Stimulated activated CD4-positive, alpha-beta T cell treated with anti-CD3 and anti-CD28 coated beads, Interleukin-15, amount 100 ng/mL, for 24 hours (primary cell): ENCODE results near the gene CES3.
"Not testable (repeated sequence)": the region's sequence is repeated elsewhere in the genome, so short reads cannot be mapped to it uniquely, and the experiment has no call there.

Experiments used
- DNase-seq: peaks from one replicate; pipeline ENCODE4 v3.0.0-alpha.2; 2020

Gene CES3

DNA sequence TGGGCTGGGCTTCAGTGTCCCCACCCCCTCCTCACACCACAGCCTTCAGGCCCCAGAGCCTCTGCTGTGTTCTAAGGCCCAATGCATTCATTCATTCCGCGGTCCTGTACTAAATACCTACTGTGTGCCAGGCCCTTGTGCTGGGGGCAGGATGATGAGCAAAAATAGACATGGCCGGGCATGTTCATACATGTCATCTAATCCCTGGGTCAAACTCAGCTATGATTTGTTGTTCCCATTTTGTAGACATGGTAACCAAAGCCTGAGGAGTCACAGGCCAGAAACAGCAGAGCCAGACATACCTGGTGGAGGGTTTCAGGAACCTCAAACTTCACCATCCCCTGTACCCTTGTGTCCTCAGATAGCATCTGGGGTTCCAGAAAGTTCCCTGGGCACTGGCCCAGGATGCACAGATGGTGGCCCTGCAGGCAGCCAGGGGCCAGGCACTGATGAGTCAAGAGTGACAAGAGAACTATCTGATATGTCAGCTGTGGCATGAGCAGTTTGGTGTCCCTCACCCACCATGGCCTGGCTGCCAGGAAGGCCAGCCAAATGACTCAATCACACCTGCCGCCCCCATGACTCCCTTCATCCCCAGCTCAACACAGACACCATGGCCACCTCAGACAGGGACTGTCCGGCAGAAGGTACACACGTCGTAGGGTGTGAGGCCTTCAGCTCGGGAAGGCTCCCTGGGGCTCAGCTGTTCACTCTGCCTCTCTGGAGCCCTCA is 33.0 kb upstream of the CES3 start:
- no peak for DNase-seq

DNA sequence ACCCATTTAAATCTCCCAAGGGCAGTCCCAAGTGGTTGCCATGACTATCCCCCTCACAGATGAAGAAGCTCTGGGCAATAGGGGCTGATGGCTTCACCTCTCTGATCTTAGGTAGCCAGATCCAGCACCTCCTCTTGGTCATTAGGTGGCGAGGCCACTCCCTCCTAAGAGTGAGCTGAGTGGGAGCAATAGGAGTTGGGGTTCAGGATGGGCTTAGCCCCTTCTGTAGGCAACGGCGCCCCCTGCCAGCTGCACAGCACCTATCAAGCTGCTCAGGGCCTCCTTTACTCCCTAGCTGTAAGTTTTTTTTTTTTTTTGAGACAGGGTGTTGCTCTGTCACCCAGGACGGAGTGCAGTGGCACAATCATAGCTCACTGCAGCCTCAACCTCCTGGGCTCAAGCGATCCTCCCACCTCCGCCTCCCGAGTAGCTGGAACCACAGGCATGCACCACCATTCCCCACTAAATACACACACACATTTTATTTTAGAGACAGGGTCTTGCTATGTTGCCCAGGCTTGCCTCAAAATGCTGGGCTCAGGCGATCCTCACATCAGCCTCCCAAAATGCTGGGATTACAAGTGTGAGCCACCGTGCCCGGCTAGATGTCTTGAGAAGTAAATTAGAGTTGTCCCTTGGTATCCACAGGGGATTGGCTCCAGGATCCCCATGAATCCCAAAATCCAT is 32.2 kb upstream of the CES3 start:
- DNase-seq, result peak; percentile 63

DNA sequence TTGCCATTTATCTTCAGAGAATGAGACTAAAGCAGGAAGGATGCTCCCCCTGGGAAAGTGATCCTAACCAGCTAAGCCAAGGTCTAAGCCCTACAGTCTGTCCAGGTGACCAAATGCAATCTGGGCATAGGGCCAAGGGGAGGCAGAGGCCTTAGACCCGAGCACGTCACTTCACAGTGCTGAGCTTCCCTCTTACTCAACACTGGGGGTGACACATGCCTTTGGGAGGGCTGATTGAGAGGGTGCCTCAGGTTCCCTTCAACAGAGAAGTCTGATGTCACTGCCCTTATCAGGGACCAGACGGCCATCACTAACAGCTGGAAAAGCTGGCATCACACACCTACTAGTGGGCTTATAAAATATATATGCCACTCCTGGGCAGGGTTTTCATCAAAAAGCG is 30.9 kb upstream of the CES3 start:
- DNase-seq, result no peak

DNA sequence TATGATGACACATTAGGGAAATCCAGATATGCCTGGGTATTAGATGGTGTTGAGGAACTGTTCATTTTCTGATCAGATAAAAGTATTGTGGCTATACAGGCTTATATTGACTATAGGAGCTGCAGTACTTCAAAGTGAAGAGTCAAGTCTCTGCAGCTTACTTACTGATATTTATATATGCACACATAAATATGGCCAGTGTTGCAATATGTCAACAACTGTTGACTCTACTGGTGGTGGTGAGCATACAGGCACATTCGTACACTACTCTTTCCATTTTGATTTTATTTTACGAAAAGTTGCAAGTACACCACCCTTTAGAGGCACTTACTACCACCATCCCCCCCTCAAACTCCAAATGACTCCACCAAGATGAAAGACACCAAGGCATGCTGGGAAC is 29.4 kb upstream of the CES3 start:
- DNase-seq, result no peak

DNA sequence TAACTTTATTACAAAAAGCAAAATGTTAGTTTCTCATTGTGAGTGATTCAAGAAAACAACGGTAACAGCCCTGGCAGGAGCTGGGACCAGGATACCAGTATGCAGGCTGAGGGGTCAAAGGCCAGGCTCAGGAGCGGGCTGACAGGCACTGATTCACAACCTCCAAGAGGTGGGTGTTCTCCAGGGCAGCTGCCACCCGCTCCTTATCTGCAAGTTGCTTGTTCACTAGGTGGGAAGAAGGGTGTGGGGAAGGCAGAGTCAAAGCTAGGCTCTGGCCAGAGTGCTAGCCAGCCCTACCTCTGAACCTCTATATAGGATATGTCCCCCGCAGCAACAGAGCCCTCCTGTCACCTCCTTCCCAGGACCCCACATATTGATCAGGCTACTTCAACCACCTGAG is 29.0 kb upstream of the CES3 start:
- no peak for DNase-seq

DNA sequence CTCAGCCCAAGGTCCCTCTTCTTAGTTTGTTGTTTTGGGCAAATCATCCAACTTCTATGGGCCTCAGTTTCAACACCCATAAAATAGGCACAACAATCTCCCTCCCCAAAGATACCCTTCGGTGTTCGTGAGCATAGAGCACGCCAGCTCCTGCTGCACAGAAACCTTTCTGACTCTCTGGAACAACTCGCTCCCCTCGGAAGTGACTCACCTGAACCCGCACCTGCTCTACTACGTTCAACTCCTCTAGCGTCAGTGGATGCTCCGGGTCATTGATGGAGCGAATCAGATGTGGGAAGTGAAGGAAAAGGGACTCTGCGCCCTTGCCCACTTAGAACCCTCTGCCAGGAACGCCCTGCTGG is 27.3 kb upstream of the CES3 start:
- peak; percentile 68 for DNase-seq

DNA sequence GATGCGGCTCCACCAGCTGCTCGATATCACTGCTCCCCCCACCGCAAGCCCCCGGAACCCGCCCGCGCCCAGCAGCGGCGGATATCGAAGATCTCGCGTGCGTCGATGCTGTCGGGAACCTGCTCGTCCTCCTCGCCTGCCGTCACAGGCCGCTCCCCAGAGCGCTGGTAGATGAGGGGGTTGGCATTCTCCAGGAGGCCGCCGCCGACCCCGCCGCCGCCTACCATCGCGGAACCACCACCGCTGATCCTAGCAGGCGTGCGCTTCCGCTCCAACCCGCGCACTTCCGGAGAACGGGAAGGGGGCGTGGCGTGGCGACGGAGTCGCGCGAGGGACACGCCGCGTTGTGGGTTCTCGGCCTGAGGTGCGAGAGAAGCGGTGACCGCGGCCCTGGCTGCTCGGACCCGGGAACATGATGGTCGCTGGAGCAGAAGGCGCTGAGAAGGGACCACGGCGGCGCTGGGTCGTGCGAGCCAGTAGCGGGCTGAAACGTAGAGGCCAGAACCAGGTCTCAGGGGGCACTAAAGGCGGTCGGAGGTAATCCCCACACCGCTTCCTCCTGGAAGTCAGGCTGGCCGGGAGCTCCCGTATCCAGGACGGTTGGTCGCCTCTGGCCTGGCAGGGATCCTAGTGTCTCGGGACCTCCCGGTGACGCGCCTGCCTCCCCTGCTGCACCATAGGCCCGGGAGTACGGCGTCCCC is 26.8 kb upstream of the CES3 start, which contains the start of gene CIAO2B:
Gene CIAO2B (minus strand): TSS at position 265 of the 701 bp plus-strand sequence. CDS start 38 bp downstream, at position 227.
- DNase-seq, result peak; percentile 93

DNA sequence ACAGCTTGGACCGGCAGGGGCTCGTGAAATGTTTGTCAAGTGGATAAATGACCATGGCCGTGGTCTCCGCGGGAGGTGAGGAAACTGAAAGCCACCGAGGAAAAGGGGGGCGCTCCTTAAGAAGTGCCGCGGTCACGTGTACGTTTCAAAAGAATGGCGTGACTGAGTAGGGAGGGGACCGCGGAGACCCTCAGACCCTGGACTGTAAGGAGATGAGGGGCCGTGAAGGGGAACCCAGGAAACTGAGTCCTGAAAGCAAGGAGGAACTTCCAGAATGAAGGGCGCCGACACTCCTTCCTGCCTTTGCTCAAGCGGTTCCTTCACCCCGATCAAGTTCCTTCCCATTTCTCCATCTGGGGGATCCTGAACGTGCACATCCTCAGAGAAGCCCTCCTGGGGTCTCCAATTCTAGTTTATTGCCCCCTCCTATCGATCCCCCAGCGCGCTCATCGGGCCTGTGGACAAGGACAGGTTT is 26.2 kb upstream of the CES3 start:
- DNase-seq, result not testable (repeated sequence)

DNA sequence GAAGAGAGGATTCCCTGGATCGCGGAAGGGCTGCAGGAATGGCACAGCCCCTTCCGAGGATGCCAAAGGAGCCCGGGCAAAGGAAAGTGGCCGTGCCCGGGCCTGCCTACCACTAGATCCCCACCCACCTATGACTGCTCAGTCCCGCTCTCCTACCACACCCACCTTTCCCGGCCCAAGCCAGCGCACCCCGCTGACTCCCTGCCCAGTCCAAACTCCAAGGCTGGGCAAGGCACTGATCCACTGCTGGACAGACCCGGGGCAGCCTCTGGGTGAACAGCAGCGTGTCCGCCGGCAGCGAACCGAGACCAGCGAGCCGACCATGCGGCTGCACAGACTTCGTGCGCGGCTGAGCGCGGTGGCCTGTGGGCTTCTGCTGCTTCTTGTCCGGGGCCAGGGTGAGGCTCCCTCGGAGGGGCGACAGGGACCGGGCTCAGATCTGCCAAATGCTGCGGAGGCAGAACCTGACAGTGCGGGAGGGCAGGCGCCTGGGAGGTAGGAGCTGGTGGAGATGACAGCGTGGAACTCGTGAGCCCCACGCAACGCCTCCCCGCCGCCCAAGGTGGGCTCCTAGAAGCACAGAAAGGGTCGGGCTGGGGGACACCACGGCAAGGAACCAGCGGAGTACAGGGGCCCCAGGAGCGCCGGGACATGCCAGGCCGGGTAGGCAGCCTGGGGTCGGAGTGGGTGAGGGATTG is 25.6 kb upstream of the CES3 start, which contains the start of gene CES2:
Gene CES2 (plus strand): TSS at position 203 of the 698 bp plus-strand sequence. CDS start 120 bp downstream, at position 323.
- no peak for DNase-seq

DNA sequence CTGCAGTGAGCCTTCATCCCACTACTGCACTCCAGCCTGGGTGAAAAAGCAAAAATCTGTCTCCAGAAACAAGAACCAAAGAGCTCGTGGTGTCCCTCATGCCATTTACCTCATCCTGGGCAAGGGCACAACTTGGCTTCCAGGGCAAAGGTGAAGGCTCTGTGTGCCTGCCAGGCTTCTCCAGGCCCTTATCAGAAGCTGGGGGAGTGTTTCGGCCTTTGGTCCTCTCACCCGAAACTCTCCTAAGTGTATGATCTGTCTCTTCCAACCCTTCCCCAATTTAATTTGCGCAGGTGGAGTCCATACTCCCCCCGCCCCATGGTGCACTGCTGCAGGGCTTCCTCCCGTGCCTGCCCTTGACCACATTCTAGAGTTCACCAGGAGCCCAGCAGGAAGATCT is 24.6 kb upstream of the CES3 start:
- DNase-seq, result no peak

DNA sequence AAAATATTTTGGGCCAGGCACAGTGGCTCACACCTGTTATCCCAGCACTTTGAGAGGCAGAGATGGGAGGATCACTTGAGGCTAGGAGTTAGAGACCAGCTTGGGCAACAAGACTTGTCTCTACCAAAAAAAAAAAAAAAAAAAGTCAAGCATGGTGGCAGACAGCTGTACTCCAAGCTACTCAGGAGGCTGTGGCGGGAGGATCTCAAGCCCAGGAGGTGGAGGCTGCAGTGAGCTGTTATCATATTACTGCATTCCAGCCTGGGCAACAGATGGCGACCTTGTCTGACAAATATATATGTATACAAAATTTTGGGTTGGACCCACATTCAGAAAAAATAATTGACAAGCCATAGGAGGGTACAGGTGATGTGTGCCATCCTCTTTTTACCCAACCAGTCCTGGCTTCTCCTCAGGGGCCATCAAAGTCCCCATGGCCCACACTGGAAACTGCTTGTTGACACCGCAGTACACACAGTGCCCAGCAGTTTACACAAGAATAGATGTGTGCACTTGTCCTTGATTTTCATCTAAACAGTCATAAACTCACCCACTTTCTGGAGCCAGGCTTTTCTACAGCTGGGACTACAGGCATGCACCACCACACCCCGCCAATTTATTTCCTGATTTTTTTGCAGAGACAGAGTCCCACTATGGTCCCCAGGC is 24.0 kb upstream of the CES3 start:
- no peak for DNase-seq

DNA sequence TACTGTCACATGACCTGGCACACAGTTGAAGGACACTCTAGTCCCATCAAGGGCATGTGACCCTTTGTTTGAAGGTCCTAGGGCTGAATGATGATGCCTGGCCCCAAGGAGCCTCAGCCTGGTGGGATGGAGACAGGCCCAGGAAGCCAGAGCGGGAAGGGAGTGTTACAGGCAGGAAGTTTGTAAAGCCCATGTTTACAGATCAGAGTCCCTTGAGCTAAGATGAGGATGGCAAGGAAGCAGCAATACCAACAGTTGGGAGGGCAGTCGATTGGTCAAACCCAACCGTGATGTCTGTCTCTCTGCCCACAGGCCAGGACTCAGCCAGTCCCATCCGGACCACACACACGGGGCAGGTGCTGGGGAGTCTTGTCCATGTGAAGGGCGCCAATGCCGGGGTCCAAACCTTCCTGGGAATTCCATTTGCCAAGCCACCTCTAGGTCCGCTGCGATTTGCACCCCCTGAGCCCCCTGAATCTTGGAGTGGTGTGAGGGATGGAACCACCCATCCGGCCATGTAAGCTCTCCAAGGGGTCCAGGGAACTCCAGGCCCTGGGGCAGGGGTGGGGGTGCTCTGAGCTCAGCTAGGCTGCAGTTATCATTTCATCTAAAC is 23.2 kb upstream of the CES3 start:
- no peak for DNase-seq

DNA sequence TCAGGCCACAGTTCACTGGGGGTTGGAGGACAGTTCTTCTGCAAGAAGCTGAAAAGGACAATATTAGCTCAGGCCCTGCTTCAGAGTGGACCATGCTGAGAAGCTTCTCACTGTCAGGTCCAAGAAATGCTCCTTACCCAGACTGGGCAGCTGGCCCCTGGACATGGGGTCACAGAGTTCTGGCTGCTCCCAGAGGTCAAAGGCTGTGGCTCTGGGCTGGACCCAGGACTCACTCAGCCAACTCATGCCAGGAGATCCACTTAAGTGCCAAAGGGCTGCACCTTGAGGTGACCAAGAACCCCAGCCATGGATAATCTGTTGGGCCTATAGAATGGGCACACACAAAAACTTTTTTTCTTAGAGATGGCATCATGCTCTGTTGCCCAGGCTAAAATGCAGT is 21.7 kb upstream of the CES3 start:
- DNase-seq, result no peak

DNA sequence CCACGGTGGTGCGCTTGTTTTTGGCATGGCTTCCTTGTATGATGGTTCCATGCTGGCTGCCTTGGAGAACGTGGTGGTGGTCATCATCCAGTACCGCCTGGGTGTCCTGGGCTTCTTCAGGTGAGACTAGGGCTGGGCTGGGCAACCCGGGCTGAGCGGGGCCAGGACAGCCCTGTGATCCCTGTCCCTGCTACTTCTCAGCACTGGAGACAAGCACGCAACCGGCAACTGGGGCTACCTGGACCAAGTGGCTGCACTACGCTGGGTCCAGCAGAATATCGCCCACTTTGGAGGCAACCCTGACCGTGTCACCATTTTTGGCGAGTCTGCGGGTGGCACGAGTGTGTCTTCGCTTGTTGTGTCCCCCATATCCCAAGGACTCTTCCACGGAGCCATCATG is 20.8 kb upstream of the CES3 start:
- no peak for DNase-seq

DNA sequence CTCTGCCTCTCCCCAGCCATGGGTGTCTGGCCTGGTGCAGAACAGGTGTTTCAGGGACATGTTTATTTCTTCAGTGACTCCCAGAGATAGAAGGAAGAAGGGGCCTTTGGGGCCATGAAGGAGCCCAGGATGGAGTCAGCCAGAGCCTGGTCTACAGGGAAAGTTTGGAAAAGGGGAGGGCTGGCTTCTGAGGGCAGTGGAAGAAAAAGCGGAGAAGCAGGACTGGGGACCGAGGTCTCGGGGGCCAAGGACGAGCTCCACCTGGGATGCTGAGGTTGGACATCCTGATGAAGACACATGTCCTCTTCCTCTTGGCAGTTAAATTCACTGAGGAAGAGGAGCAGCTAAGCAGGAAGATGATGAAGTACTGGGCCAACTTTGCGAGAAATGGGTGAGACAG is 18.1 kb upstream of the CES3 start:
- DNase-seq, result no peak

DNA sequence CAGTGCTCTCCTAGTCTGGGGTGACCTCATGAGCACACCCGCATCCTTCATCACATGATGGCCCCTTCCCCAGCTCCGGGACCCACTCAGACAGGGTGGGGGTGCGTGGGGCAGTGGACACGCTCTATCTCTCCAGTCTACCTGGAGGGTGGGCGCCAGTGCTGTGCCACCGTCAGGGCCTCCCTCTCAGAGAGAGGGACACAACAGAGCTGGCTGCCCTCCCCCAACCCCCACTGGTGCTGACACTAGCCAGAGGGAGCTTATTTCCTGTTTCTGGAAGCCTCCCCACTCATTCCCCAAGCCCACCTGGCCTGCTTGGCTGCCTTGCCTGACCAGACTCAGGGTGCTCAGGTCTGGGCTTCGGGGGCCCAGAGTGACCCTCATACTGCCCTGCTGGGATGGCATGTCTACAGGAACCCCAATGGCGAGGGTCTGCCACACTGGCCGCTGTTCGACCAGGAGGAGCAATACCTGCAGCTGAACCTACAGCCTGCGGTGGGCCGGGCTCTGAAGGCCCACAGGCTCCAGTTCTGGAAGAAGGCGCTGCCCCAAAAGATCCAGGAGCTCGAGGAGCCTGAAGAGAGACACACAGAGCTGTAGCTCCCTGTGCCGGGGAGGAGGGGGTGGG is 17.5 kb upstream of the CES3 start:
- no peak for DNase-seq

DNA sequence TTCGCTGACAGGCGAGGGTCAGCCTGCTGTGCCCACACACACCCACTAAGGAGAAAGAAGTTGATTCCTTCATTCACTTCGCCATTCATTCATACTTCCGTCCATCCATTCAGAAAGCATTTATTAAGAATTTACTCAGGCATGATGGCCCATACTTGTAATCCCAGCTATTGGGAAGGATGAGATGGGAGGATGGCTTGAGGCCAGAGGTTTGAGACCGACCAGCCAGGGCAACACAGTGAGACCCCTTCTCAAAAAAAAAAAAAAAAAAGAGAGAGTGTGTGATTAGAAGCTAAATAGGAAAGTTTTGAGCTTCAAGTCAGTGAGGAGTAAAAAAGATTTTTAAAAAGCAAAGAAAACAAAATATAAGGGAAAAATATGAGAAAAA is 17.0 kb upstream of the CES3 start:
- no peak for DNase-seq

DNA sequence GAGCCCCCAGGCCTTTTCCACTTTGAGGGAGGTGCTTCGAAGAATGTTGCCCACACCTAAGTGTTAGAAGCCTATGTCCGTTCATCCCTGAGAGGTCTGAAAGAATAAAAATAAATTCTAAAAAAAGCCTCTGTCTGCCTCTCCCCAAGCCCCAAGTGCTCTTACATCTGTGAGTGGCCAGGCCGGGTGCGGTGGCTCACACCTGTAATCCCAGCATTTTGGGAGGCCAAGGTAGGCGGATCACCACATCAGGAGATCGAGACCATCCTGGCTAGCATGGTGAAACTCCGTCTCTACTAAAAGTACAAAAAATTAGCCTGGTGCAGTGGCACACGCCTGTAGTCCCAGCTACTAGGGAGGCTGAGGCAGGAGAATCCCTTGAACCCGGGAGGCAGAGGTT is 16.1 kb upstream of the CES3 start:
- not testable (repeated sequence) for DNase-seq

DNA sequence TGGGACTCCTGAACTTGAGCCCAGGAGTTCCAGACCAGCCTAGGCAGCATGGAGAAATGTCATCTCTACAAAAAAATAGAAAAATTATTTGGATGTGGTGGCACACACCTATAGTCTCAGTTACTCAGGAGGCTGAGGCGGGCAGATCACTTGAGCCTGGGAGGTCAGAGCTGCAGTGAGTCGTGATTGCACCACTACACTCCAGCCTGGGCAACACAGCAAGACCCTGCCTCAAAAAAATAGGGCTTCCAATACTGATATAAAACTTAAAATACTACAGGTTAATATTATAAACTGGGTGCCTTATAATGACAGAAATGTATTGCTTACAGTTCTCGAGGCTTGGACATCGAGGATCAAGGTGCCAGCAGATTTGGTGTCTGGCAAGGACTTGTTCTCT is 15.1 kb upstream of the CES3 start:
- DNase-seq, result no peak

DNA sequence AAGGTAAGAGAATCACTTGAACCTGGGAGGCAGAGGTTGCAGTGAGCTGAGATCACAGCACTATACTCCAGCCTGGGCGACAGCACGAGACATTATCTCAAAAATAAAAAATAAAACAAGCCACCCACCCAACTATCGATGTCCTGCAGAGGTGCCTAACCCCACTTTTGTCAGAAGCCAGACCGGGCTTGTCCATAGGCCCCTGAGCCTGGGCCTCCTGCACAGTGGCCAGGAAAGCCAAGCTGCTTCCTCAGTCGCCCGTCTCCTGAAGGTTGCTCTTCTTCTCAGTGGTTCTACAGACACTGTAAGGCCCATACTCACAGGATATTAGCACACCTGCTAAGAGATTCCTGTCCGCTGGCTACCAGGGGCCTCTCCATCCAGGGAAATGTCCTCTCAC is 14.5 kb upstream of the CES3 start:
- DNase-seq, result no peak

DNA sequence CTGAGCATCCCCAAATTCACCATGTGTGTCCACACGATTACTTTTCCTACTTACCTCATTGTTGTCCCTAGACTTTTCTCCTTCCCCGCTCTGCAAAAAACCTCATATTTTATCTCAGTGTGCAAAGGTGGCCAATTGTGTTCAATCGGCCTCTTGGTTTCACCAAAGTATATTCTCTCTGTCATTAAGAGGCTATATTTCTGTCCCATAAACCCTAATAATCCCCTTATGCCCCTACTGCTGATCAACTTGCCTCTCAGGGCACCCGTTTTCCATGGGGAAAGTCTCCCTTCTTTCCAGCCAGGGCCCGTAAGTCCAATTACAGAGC is 14.1 kb upstream of the CES3 start:
- DNase-seq, result no peak
